HG03097 (cell line): ENCODE data around the gene BAIAP2.

Source experiments
- ATAC-seq: cut with Tn5 transposase; IDR thresholded peaks from one replicate; pipeline ENCODE4 v1.9.1; 2021; ENCODE audit not compliant: unreplicated experiment, low FRiP score

BAIAP2 gene

GRCh38 chr17:81049372-81049911 lies 14.5 kb downstream of the BAIAP2 start:
- no peak for ATAC-seq

GRCh38 chr17:81049973-81050551 lies 15.1 kb downstream of the BAIAP2 start:
- ATAC-seq = no peak

- ATAC-seq = no peak
Measured at GRCh38 chr17:81050645-81051625, 16.0 kb downstream of the BAIAP2 start.

- no peak for ATAC-seq
Measured at GRCh38 chr17:81052199-81052997, 17.4 kb downstream of the BAIAP2 start.

GRCh38 chr17:81053041-81053970 lies 18.4 kb downstream of the BAIAP2 start:
- ATAC-seq = no peak

- ATAC-seq = no peak
Measured at GRCh38 chr17:81054308-81054707, 19.4 kb downstream of the BAIAP2 start.

GRCh38 chr17:81054881-81055370 lies 20.0 kb downstream of the BAIAP2 start:
- no peak for ATAC-seq

GRCh38 chr17:81056312-81056711 lies 21.4 kb downstream of the BAIAP2 start:
- ATAC-seq = no peak

- ATAC-seq = no peak
Measured at GRCh38 chr17:81057079-81057730, 22.3 kb downstream of the BAIAP2 start.

- ATAC-seq = no peak
Measured at GRCh38 chr17:81057777-81058176, 22.8 kb downstream of the BAIAP2 start.

GRCh38 chr17:81058263-81058871 lies 23.4 kb downstream of the BAIAP2 start:
- no peak for ATAC-seq

- ATAC-seq = no peak
Measured at GRCh38 chr17:81059026-81059425, 24.1 kb downstream of the BAIAP2 start.

- no peak for ATAC-seq
Measured at GRCh38 chr17:81060416-81060815, 25.5 kb downstream of the BAIAP2 start.

- no peak for ATAC-seq
Measured at GRCh38 chr17:81061027-81061735, 26.2 kb downstream of the BAIAP2 start.

GRCh38 chr17:81062014-81062780 lies 27.2 kb downstream of the BAIAP2 start:
- ATAC-seq = no peak

GRCh38 chr17:81063106-81064093 lies 28.4 kb downstream of the BAIAP2 start:
- no peak for ATAC-seq
